K562 (cell line): ENCODE measurements around the gene ZNF559. TPM values are rescaled to one million over a fixed set of nuclear protein-coding genes. Genes with fewer than 3 reads are reported as not detected.

Experiments
- CEBPZ ChIP-seq: fragments of 150-350 bp; IDR thresholded peaks from 2 replicates; pipeline ENCODE4 v1.6.1; 2014; ENCODE audit warnings: low read depth, mild to moderate bottlenecking, low read length, borderline replicate concordance
- EHMT2 ChIP-seq: fragments of 450-650 bp; IDR thresholded peaks from 2 replicates; pipeline ENCODE4 v1.6.1; 2018; ENCODE audit warnings: antibody characterized with exemption
- FOXM1 ChIP-seq, 2 experiments: fragments of 450-650 bp in 1 of 2; sonication (generic) in 1 of 2; formaldehyde crosslinking in 1 of 2; IDR thresholded peaks; 2 replicates each; pipeline versions ENCODE4 v1.6.1 to v1.9.0; 2017 to 2022; ENCODE audit warnings: low read depth in 2 of 2, mild to moderate bottlenecking in 2 of 2, missing genetic modification reagents in 1 of 2, moderate library complexity in 1 of 2
- FOXP1 ChIP-seq: sonication (generic); formaldehyde crosslinking; IDR thresholded peaks from 2 replicates; pipeline ENCODE4 v1.8.0; 2022; ENCODE audit warnings: mild to moderate bottlenecking, missing genetic modification reagents
- GABPA ChIP-seq: fragments of 200-800 bp; sonication (Bioruptor generic); conservative IDR thresholded peaks from 2 replicates; pipeline ENCODE4 v1.6.1; 2016; ENCODE audit warnings: low read depth, missing genetic modification characterization, missing compliant biosample characterization
- HNRNPUL1 ChIP-seq: fragments of 200-400 bp; formaldehyde crosslinking; IDR thresholded peaks from 2 replicates; pipeline ENCODE4 v1.6.1; 2017; ENCODE audit warnings: low read length
- MTA2 ChIP-seq: fragments of 450-650 bp; IDR thresholded peaks from 2 replicates; pipeline ENCODE4 v1.6.1; 2016; ENCODE audit warnings: low read depth
- NCOR1 ChIP-seq: fragments of 450-650 bp; IDR thresholded peaks from 2 replicates; pipeline ENCODE4 v1.6.1; 2016; ENCODE audit warnings: mild to moderate bottlenecking, moderate library complexity
- NRF1 ChIP-seq, 2 experiments: fragments of 450-650 bp; IDR thresholded peaks in 1 of 2; conservative IDR thresholded peaks in 1 of 2; 2 replicates each; pipeline ENCODE4 v1.6.1; 2014; ENCODE audit warnings: mild to moderate bottlenecking in 2 of 2
- PHF8 ChIP-seq: fragments of 200-600 bp; sonication (generic); IDR thresholded peaks from 2 replicates; pipeline ENCODE4 v1.6.1; 2012; ENCODE audit warnings: mixed run types, mild to moderate bottlenecking, inconsistent platforms, low read length, moderate library complexity, borderline replicate concordance
- POLR2A ChIP-seq: fragments of 450-650 bp; conservative IDR thresholded peaks from 2 replicates; pipeline ENCODE4 v1.6.1; 2016
- POLR2AphosphoS2 ChIP-seq: IDR thresholded peaks from 2 replicates; pipeline ENCODE4 v1.6.1; 2012; ENCODE audit warnings: low read length, improper control_type of control experiment
- RBFOX2 ChIP-seq: fragments of 200-400 bp; formaldehyde crosslinking; IDR thresholded peaks from 2 replicates; pipeline ENCODE4 v1.6.1; 2017; ENCODE audit warnings: low read depth, mild to moderate bottlenecking, low read length, moderate library complexity
- SIX5 ChIP-seq, 2 experiments: IDR thresholded peaks; 2 replicates each; pipeline ENCODE4 v1.6.1; 2011; ENCODE audit warnings: low read length in 2 of 2, borderline replicate concordance in 1 of 2, low read depth in 1 of 2, mild to moderate bottlenecking in 1 of 2, moderate library complexity in 1 of 2; ENCODE audit not compliant: insufficient read depth in 1 of 2
- ZNF583 ChIP-seq: fragments of 250-450 bp; sonication (Bioruptor Pico); IDR thresholded peaks from 2 replicates; pipeline ENCODE4 v1.4.0; 2020
- ZNF830 ChIP-seq: fragments of 250-450 bp; sonication (Bioruptor Pico); IDR thresholded peaks from 2 replicates; pipeline ENCODE4 v1.5.0; 2021; ENCODE audit warnings: mild to moderate bottlenecking
- polyA plus RNA-seq, 8 experiments: library from polyadenylated mRNA; depleted of rRNA in 4 of 8; stranded (reverse) in 5 of 8; unstranded in 3 of 8; fragments of >200 nt; fragmentation: Nextera tagmentation in 2 of 8; fragmentation: Illumina TruSeq in 1 of 8; extraction: Ambion mirVana in 2 of 8; extraction: Trizol in 1 of 8; gene quantifications; 2 replicates each; pipeline versions ENCODE4 v1.2.1 to v1.2.3, GENCODE V29; 2011 to 2014; ENCODE audit warnings: inconsistent platforms in 1 of 8, missing spikeins in 1 of 8
- total RNA-seq, 7 experiments: library from RNA; depleted of rRNA in 6 of 7; stranded (reverse); fragments of >200 nt in 6 of 7; fragmentation: Illumina TruSeq in 2 of 7; extraction: Trizol in 2 of 7; gene quantifications; 2 replicates each; pipeline versions ENCODE4 v1.2.1 to v1.2.3, GENCODE V29; 2011 to 2021; ENCODE audit warnings: low replicate concordance in 1 of 7
- TF ChIP-seq, protein P1 (sequence below), 2 experiments: fragments of 450-650 bp; conservative IDR thresholded peaks; 2 replicates each; pipeline ENCODE4 v1.6.1; 2017; ENCODE audit warnings: mild to moderate bottlenecking in 2 of 2, moderate library complexity in 2 of 2

Gene ZNF559
- total and polyA plus RNA-seq, 9 of the 15 experiments (the other 6 are each of a cell fraction or from before 2014, with no cell fraction given) = 4.0 to 21.5 (median 11.5) TPM

GRCh38 chr19:9362905-9363304 is 38.9 kb downstream of the ZNF559 start, which contains the start of gene ZNF177 (continued):
- TF ChIP-seq, protein P1, sequence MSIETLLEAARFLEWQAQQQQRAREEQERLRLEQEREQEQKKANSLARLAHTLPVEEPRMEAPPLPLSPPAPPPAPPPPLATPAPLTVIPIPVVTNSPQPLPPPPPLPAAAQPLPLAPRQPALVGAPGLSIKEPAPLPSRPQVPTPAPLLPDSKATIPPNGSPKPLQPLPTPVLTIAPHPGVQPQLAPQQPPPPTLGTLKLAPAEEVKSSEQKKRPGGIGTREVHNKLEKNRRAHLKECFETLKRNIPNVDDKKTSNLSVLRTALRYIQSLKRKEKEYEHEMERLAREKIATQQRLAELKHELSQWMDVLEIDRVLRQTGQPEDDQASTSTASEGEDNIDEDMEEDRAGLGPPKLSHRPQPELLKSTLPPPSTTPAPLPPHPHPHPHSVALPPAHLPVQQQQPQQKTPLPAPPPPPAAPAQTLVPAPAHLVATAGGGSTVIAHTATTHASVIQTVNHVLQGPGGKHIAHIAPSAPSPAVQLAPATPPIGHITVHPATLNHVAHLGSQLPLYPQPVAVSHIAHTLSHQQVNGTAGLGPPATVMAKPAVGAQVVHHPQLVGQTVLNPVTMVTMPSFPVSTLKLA (conservative IDR thresholded peaks at IDR 0.05) = no peak
- no peak for TF ChIP-seq SIX5 (IDR thresholded peaks at IDR 0.05; ENCODE audit: borderline replicate concordance in 1 of 2, insufficient read depth in 1 of 2, low read depth in 1 of 2, low read length in 2 of 2)
- peak; percentile 37; the same call in 1 of the 2 replicates for TF ChIP-seq EHMT2
- peak; percentile 32; the same call in 1 of the 2 replicates for TF ChIP-seq PHF8
- no peak for TF ChIP-seq MTA2
- TF ChIP-seq CEBPZ = no peak
- no peak for TF ChIP-seq FOXM1 (IDR thresholded peaks at IDR 0.05; ENCODE audit: low read depth)
- TF ChIP-seq FOXM1 (CRISPR knock-in tag; IDR thresholded peaks at IDR 0.05; ENCODE audit: low read depth) = no peak
- TF ChIP-seq POLR2AphosphoS2 = no peak
- TF ChIP-seq HNRNPUL1 = no peak
- no peak for TF ChIP-seq POLR2A
- peak; percentile 37 to 40; a peak in 3 of 4 replicates for TF ChIP-seq NRF1 (conservative IDR thresholded peaks at IDR 0.05 in 1 of 2, IDR thresholded peaks at IDR 0.05 in 1 of 2)
- peak; percentile 90 for TF ChIP-seq GABPA (tag)
- no peak for TF ChIP-seq NCOR1
- peak; percentile 69; the same call in 1 of the 2 replicates for TF ChIP-seq ZNF830 (CRISPR knock-in tag)
- no peak for TF ChIP-seq FOXP1 (CRISPR knock-in tag)
- TF ChIP-seq RBFOX2 = peak; percentile 67
- TF ChIP-seq ZNF583 (CRISPR knock-in tag) = no peak
